ENCODE results near the gene APOBEC3G. TPM values are rescaled to one million over a fixed set of nuclear protein-coding genes. Genes with fewer than 3 reads are reported as not detected.

Gene APOBEC3G
- polyA plus RNA-seq, 1 of the 3 experiments (the other 2 are of a cell fraction): not detected

- TF ChIP-seq CTCF (IDR thresholded peaks at IDR 0.05): no peak
Observed at GRCh38 chr22:39109361-39109760, 32.3 kb downstream of the APOBEC3G start (continued).

- no peak overlapping the region for H3K9ac ChIP-seq
- H3K9me2 ChIP-seq: no peaks in the 10 kb centered on the region
- ChIA-PET CTCF (interaction anchor here (0.9 to 2.7 kb wide), 2 partner anchors 11 to 241 kb away, joined by 3 to 12 read pairs; no protein-coding TSS in a partner anchor), POLR2A (no interaction called here)
- H3K9me3 ChIP-seq: no peaks in the 10 kb centered on the region
- H3K36me3 ChIP-seq (replicated peaks in 1 of 2; ENCODE audit: control insufficient read depth in 1 of 2, insufficient read depth in 2 of 2, low read length in 1 of 2): no peaks in the 10 kb centered on the region
- H3K4me2 ChIP-seq: no peak overlapping the region
- no peak overlapping the region for H3K27ac ChIP-seq (ENCODE audit: low read depth in 2 of 2, low read length in 1 of 2)
- H3F3A ChIP-seq (replicated peaks; ENCODE audit: insufficient read depth): no peaks in the 10 kb centered on the region
- H3K27me3 ChIP-seq (ENCODE audit: insufficient read depth): no peaks in the 10 kb centered on the region
- peak; percentile 39 for DNase-seq
- WGBS (ENCODE audit: low lambda C conversion rate): 75% methylated on average over 12 of the region's 15 CpGs
- H3K79me2 ChIP-seq (ENCODE audit: insufficient read depth): no peaks in the 10 kb centered on the region
- no peak overlapping the region for H2AFZ ChIP-seq (ENCODE audit: low read depth)
- TF ChIP-seq EZH2phosphoT487 (IDR thresholded peaks at IDR 0.05; ENCODE audit: borderline replicate concordance, low read depth) (no peak), YY1 (IDR thresholded peaks at IDR 0.05; ENCODE audit: low read depth) (no peak)
- no peaks in the 10 kb centered on the region for H4K20me1 ChIP-seq (ENCODE audit: insufficient read depth)
- H3K4me1 ChIP-seq (ENCODE audit: control insufficient read depth in 1 of 2, insufficient read depth in 2 of 2, low read depth in 1 of 2, low read length in 1 of 2): peaks cover 0 to 5% of the 10 kb centered on the region in 2 experiments; a peak in 1 of 4 replicates
- H3K4me3 ChIP-seq (ENCODE audit: low read depth in 2 of 2, low read length in 1 of 2): no peak overlapping the region
Observed at GRCh38 chr22:39110631-39111561, 33.8 kb downstream of the APOBEC3G start.

- Histone ChIP-seq H3K27ac (ENCODE audit: low read depth in 2 of 2, low read length in 1 of 2) (no peak overlapping the region), H4K20me1 (ENCODE audit: insufficient read depth) (no peaks in the 10 kb centered on the region), H3K27me3 (ENCODE audit: insufficient read depth) (no peaks in the 10 kb centered on the region), H3K9me3 (no peaks in the 10 kb centered on the region), H3K4me3 (ENCODE audit: low read depth in 2 of 2, low read length in 1 of 2) (no peak overlapping the region), H3K9ac (no peak overlapping the region), H3K79me2 (ENCODE audit: insufficient read depth) (no peaks in the 10 kb centered on the region), H3K9me2 (no peaks in the 10 kb centered on the region), H2AFZ (ENCODE audit: low read depth) (no peak overlapping the region), H3K4me1 (ENCODE audit: control insufficient read depth in 1 of 2, insufficient read depth in 2 of 2, low read depth in 1 of 2, low read length in 1 of 2) (peaks cover 0 to 5% of the 10 kb centered on the region in 2 experiments; a peak in 1 of 4 replicates), H3K36me3 (replicated peaks in 1 of 2; ENCODE audit: control insufficient read depth in 1 of 2, insufficient read depth in 2 of 2, low read length in 1 of 2) (no peaks in the 10 kb centered on the region), H3F3A (replicated peaks; ENCODE audit: insufficient read depth) (no peaks in the 10 kb centered on the region), H3K4me2 (no peak overlapping the region)
- TF ChIP-seq CHD2 (IDR thresholded peaks at IDR 0.05; ENCODE audit: low read length, partially characterized antibody) (no peak), RFX5 (IDR thresholded peaks at IDR 0.05; ENCODE audit: low read length) (no peak), FOXJ3 (CRISPR knock-in tag; IDR thresholded peaks at IDR 0.05) (no peak), USF1 (IDR thresholded peaks at IDR 0.05; ENCODE audit: borderline replicate concordance, low read depth) (no peak)
- ChIA-PET POLR2A (no interaction called here), CTCF (interaction anchor here (0.9 to 1.0 kb wide), 2 partner anchors 111 to 187 kb away, joined by 3 to 4 read pairs; no protein-coding TSS in a partner anchor)
- 39% methylated on average over 6 of the region's 6 CpGs for WGBS (ENCODE audit: low lambda C conversion rate)
- DNase-seq: no peak
Observed at GRCh38 chr22:39114112-39114511, 37.0 kb downstream of the APOBEC3G start.

Measured in SK-N-SH (cell line).